ENCODE data around the gene IL21R. TPM values are rescaled to one million over a fixed set of nuclear protein-coding genes. Genes with fewer than 3 reads are reported as not detected.
"Not testable (repeated sequence)": the region's sequence is repeated elsewhere in the genome, so short reads cannot be mapped to it uniquely, and the experiment has no call there.

Gene IL21R
- total RNA-seq, 1 donor from 2014 or later: 0.40 TPM

GRCh38 chr16:27452569-27453493 lies 50.9 kb downstream of the IL21R start:
- TF ChIP-seq CTCF (IDR thresholded peaks at IDR 0.05): no peak
- no peaks in the 10 kb centered on the region for H3K4me1 Mint-ChIP-seq (ENCODE audit: unreplicated experiment)
- no peaks in the 10 kb centered on the region for H3K27me3 Mint-ChIP-seq (ENCODE audit: unreplicated experiment)
- no peaks in the 10 kb centered on the region for H3K9me3 Mint-ChIP-seq (ENCODE audit: unreplicated experiment)
- H3K27ac Mint-ChIP-seq (ENCODE audit: unreplicated experiment): no peak overlapping the region
- no peaks in the 10 kb centered on the region for H3K36me3 Mint-ChIP-seq (ENCODE audit: unreplicated experiment)
- H3K4me3 Mint-ChIP-seq (ENCODE audit: unreplicated experiment): no peak overlapping the region
- no peak for DNase-seq (ENCODE audit: extremely low spot score, unreplicated experiment)

GRCh38 chr16:27453494-27453825 lies 51.5 kb downstream of the IL21R start:
- H3K9me3 Mint-ChIP-seq (ENCODE audit: unreplicated experiment): no peaks in the 10 kb centered on the region
- no peak for TF ChIP-seq CTCF (IDR thresholded peaks at IDR 0.05)
- no peaks in the 10 kb centered on the region for H3K27me3 Mint-ChIP-seq (ENCODE audit: unreplicated experiment)
- H3K27ac Mint-ChIP-seq (ENCODE audit: unreplicated experiment): no peak overlapping the region
- no peaks in the 10 kb centered on the region for H3K4me1 Mint-ChIP-seq (ENCODE audit: unreplicated experiment)
- no peak overlapping the region for H3K4me3 Mint-ChIP-seq (ENCODE audit: unreplicated experiment)
- DNase-seq (ENCODE audit: extremely low spot score, unreplicated experiment): no peak
- no peaks in the 10 kb centered on the region for H3K36me3 Mint-ChIP-seq (ENCODE audit: unreplicated experiment)

DNA sequence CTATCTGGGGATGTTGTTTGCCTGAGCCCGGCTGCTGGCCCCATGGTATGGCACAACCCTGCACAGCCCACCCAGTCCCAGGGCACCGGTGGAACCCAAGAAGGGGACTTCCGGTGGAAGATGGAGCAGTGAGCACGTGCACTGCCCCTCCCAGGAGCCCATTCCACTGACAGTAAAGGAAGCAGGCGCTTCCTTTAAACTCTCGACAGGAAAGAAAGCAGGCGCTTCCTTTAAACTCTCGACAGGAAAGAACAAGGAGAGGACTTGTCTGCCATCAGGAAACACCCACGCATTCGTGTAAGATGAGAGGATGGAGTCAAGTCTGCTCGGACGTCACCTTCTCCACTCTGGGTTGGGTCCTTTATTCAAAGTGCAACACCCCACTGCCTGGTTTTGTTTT lies 53.7 kb downstream of the IL21R start:
- Mint-ChIP-seq H3K4me3 (ENCODE audit: unreplicated experiment) (no peak overlapping the region), H3K27me3 (ENCODE audit: unreplicated experiment) (no peaks in the 10 kb centered on the region), H3K4me1 (ENCODE audit: unreplicated experiment) (peaks cover 2% of the 10 kb centered on the region), H3K27ac (ENCODE audit: unreplicated experiment) (no peak overlapping the region), H3K9me3 (ENCODE audit: unreplicated experiment) (no peaks in the 10 kb centered on the region), H3K36me3 (ENCODE audit: unreplicated experiment) (peaks cover 9% of the 10 kb centered on the region)
- TF ChIP-seq CTCF (IDR thresholded peaks at IDR 0.05): no peak
- no peak for DNase-seq (ENCODE audit: extremely low spot score, unreplicated experiment)

- not testable (repeated sequence) for H3K36me3 Mint-ChIP-seq (ENCODE audit: unreplicated experiment); H3K27me3 Mint-ChIP-seq (ENCODE audit: unreplicated experiment); H3K4me3 Mint-ChIP-seq (ENCODE audit: unreplicated experiment); H3K27ac Mint-ChIP-seq (ENCODE audit: unreplicated experiment); H3K9me3 Mint-ChIP-seq (ENCODE audit: unreplicated experiment); DNase-seq (ENCODE audit: extremely low spot score, unreplicated experiment)
- H3K4me1 Mint-ChIP-seq (ENCODE audit: unreplicated experiment): peaks cover 12% of the 10 kb centered on the region
Observed at GRCh38 chr16:27457605-27457900, 55.6 kb downstream of the IL21R start.

GRCh38 chr16:27458258-27458657 lies 56.3 kb downstream of the IL21R start:
- Mint-ChIP-seq H3K27ac (ENCODE audit: unreplicated experiment) (no peak overlapping the region), H3K36me3 (ENCODE audit: unreplicated experiment) (peaks cover 9% of the 10 kb centered on the region), H3K9me3 (ENCODE audit: unreplicated experiment) (no peaks in the 10 kb centered on the region), H3K27me3 (ENCODE audit: unreplicated experiment) (no peaks in the 10 kb centered on the region), H3K4me1 (ENCODE audit: unreplicated experiment) (peaks cover 14% of the 10 kb centered on the region), H3K4me3 (ENCODE audit: unreplicated experiment) (no peak overlapping the region)
- no peak for DNase-seq (ENCODE audit: extremely low spot score, unreplicated experiment)
- no peak for TF ChIP-seq CTCF (IDR thresholded peaks at IDR 0.05)
